HG03432 (cell line): ENCODE results near the gene CLIC6.
A peak's percentile ranks its signal among the peaks of the same experiment; 100 is the strongest.
"Not testable (repeated sequence)": the region's sequence is repeated elsewhere in the genome, so short reads cannot be mapped to it uniquely, and the experiment has no call there.

Source experiments
- ATAC-seq: cut with Tn5 transposase; IDR thresholded peaks from one replicate; pipeline ENCODE4 v1.9.1; 2021; ENCODE audit warnings: mild to moderate bottlenecking, moderate library complexity; ENCODE audit not compliant: unreplicated experiment

CLIC6 gene

GRCh38 chr21:34651642-34652041 is 17.2 kb upstream of the CLIC6 start:
- no peak for ATAC-seq

GRCh38 chr21:34653522-34653921 is 15.3 kb upstream of the CLIC6 start:
- no peak for ATAC-seq

- no peak for ATAC-seq
Observed at GRCh38 chr21:34661848-34662247, 6.9 kb upstream of the CLIC6 start.

- no peak for ATAC-seq
Observed at GRCh38 chr21:34667761-34668160, 1.0 kb upstream of the CLIC6 start.

- peak; percentile 70 for ATAC-seq
Observed at GRCh38 chr21:34669149-34669879, 520 bp downstream of the CLIC6 start.

- ATAC-seq = not testable (repeated sequence)
Observed at GRCh38 chr21:34669880-34670219, 1.1 kb downstream of the CLIC6 start.

- ATAC-seq = no peak
Observed at GRCh38 chr21:34670220-34670961, 1.6 kb downstream of the CLIC6 start.

GRCh38 chr21:34670962-34671348 is 2.2 kb downstream of the CLIC6 start:
- ATAC-seq = no peak

- ATAC-seq = no peak
Observed at GRCh38 chr21:34671462-34671861, 2.7 kb downstream of the CLIC6 start.

- no peak for ATAC-seq
Observed at GRCh38 chr21:34671891-34672290, 3.1 kb downstream of the CLIC6 start.

GRCh38 chr21:34673006-34673405 is 4.2 kb downstream of the CLIC6 start:
- ATAC-seq = no peak

- ATAC-seq = no peak
Observed at GRCh38 chr21:34674468-34674867, 5.7 kb downstream of the CLIC6 start.

GRCh38 chr21:34675871-34676270 is 7.1 kb downstream of the CLIC6 start:
- ATAC-seq = no peak

- ATAC-seq = no peak
Observed at GRCh38 chr21:34679051-34679450, 10.3 kb downstream of the CLIC6 start.

- ATAC-seq = no peak
Observed at GRCh38 chr21:34684174-34684876, 15.5 kb downstream of the CLIC6 start.

- no peak for ATAC-seq
Observed at GRCh38 chr21:34687065-34687464, 18.3 kb downstream of the CLIC6 start.

GRCh38 chr21:34687745-34688144 is 19.0 kb downstream of the CLIC6 start:
- ATAC-seq = no peak

GRCh38 chr21:34688145-34688544 is 19.4 kb downstream of the CLIC6 start:
- ATAC-seq = no peak

- no peak for ATAC-seq
Observed at GRCh38 chr21:34688715-34689114, 19.9 kb downstream of the CLIC6 start.

GRCh38 chr21:34690041-34690792 is 21.4 kb downstream of the CLIC6 start:
- no peak for ATAC-seq

GRCh38 chr21:34690793-34691175 is 22.0 kb downstream of the CLIC6 start:
- no peak for ATAC-seq
